IPS-11a (cell line): Measurements from ENCODE around the gene LCLAT1.
"Not testable (repeated sequence)": the region's sequence is repeated elsewhere in the genome, so short reads cannot be mapped to it uniquely, and the experiment has no call there.

ENCODE experiments used
- H3K4me3 ChIP-seq: one replicate; pipeline ENCODE4 v1.5.1; 2013; ENCODE audit warnings: low read depth, low read length, control low read depth

Gene LCLAT1

GRCh38 chr2:30583204-30583749 lies 136.2 kb downstream of the LCLAT1 start:
- no peak overlapping the region for H3K4me3 ChIP-seq

- no peak overlapping the region for H3K4me3 ChIP-seq
These were observed 137.1 kb downstream of the LCLAT1 start for GRCh38 chr2:30584116-30584515.

GRCh38 chr2:30588994-30589393 lies 141.9 kb downstream of the LCLAT1 start:
- H3K4me3 ChIP-seq, result no peak overlapping the region

- no peak overlapping the region for H3K4me3 ChIP-seq
These were observed 143.4 kb downstream of the LCLAT1 start for GRCh38 chr2:30590407-30590806.

- no peak overlapping the region for H3K4me3 ChIP-seq
These were observed 144.1 kb downstream of the LCLAT1 start for GRCh38 chr2:30591186-30591585.

- H3K4me3 ChIP-seq, result no peak overlapping the region
These were observed 154.3 kb downstream of the LCLAT1 start for GRCh38 chr2:30601375-30601774.

- H3K4me3 ChIP-seq, result no peak overlapping the region
These were observed 158.2 kb downstream of the LCLAT1 start for GRCh38 chr2:30605197-30605596.

GRCh38 chr2:30608643-30609042 lies 161.6 kb downstream of the LCLAT1 start:
- no peak overlapping the region for H3K4me3 ChIP-seq

- H3K4me3 ChIP-seq, result no peak overlapping the region
These were observed 164.5 kb downstream of the LCLAT1 start for GRCh38 chr2:30611583-30611982.

GRCh38 chr2:30612371-30612770 lies 165.3 kb downstream of the LCLAT1 start:
- no peak overlapping the region for H3K4me3 ChIP-seq

- H3K4me3 ChIP-seq, result no peak overlapping the region
These were observed 166.0 kb downstream of the LCLAT1 start for GRCh38 chr2:30613001-30613400.

GRCh38 chr2:30614227-30614626 lies 167.2 kb downstream of the LCLAT1 start:
- H3K4me3 ChIP-seq, result not testable (repeated sequence)

- no peak overlapping the region for H3K4me3 ChIP-seq
These were observed 168.9 kb downstream of the LCLAT1 start for GRCh38 chr2:30615926-30616325.

- no peak overlapping the region for H3K4me3 ChIP-seq
These were observed 173.1 kb downstream of the LCLAT1 start for GRCh38 chr2:30620102-30620501.

GRCh38 chr2:30621836-30622235 lies 174.8 kb downstream of the LCLAT1 start:
- H3K4me3 ChIP-seq, result no peak overlapping the region

GRCh38 chr2:30622452-30622851 lies 175.4 kb downstream of the LCLAT1 start:
- H3K4me3 ChIP-seq, result no peak overlapping the region

- H3K4me3 ChIP-seq, result no peak overlapping the region
These were observed 178.2 kb downstream of the LCLAT1 start for GRCh38 chr2:30625276-30625675.

- no peak overlapping the region for H3K4me3 ChIP-seq
These were observed 178.7 kb downstream of the LCLAT1 start for GRCh38 chr2:30625701-30626100.

GRCh38 chr2:30626397-30626796 lies 179.4 kb downstream of the LCLAT1 start:
- no peak overlapping the region for H3K4me3 ChIP-seq

- H3K4me3 ChIP-seq, result no peak overlapping the region
These were observed 180.1 kb downstream of the LCLAT1 start for GRCh38 chr2:30627151-30627550.

- no peak overlapping the region for H3K4me3 ChIP-seq
These were observed 181.3 kb downstream of the LCLAT1 start for GRCh38 chr2:30628341-30628740.

GRCh38 chr2:30629866-30630265 lies 182.8 kb downstream of the LCLAT1 start:
- no peak overlapping the region for H3K4me3 ChIP-seq

GRCh38 chr2:30631051-30631671 lies 184.1 kb downstream of the LCLAT1 start:
- no peak overlapping the region for H3K4me3 ChIP-seq
